Thyroid gland (tissue), 4 donors: ENCODE results near the gene SHISA4.

Source experiments
- CTCF ChIP-seq, 6 experiments: fragments of 200-600 bp in 3 of 6; fragments of 450-650 bp in 3 of 6; sonication (generic) in 3 of 6; IDR thresholded peaks; one replicate each; pipeline ENCODE4 v1.5.1; 2016 to 2019; ENCODE audit warnings: antibody characterized with exemption in 6 of 6, mild to moderate bottlenecking in 2 of 6, inconsistent platforms in 1 of 6, moderate library complexity in 1 of 6
- POLR2A ChIP-seq, 2 donors: fragments of 450-650 bp; IDR thresholded peaks; one replicate each; pipeline ENCODE4 v1.6.1; 2017; ENCODE audit warnings: antibody characterized with exemption in 2 of 2, mild to moderate bottlenecking in 2 of 2, moderate library complexity in 1 of 2

GRCh38 chr1:201881617-201882016 lies 7.1 kb upstream of the SHISA4 start:
- TF ChIP-seq CTCF (IDR thresholded peaks at IDR 0.05) (no peak), POLR2A (IDR thresholded peaks at IDR 0.05) (no peak)
